BE2C (cell line): ENCODE data around the gene AAMDC.

ENCODE experiments used
- DNase-seq: peaks from one replicate; pipeline ENCODE4 v3.0.0-alpha.2; 2020
- H3K27me3 ChIP-seq: fragments of 250-450 bp; sonication (Bioruptor Pico); 2 replicates; pipeline ENCODE4 v1.5.1; 2020; ENCODE audit warnings: mild to moderate bottlenecking
- H3K36me3 ChIP-seq: fragments of 250-450 bp; sonication (Bioruptor Pico); 2 replicates; pipeline ENCODE4 v1.5.1; 2020; ENCODE audit warnings: mild to moderate bottlenecking
- H3K4me1 ChIP-seq: fragments of 250-450 bp; sonication (Bioruptor Pico); 2 replicates; pipeline ENCODE4 v1.5.1; 2020
- H3K4me3 ChIP-seq: 2 replicates; pipeline ENCODE4 v1.5.1; 2011; ENCODE audit warnings: low read depth, low read length
- H3K9me3 ChIP-seq: fragments of 250-450 bp; sonication (Bioruptor Pico); 2 replicates; pipeline ENCODE4 v1.5.1; 2020
- TF ChIP-seq, protein P1 (sequence below): IDR thresholded peaks from 2 replicates; pipeline ENCODE4 v1.5.1; 2012; ENCODE audit warnings: mild to moderate bottlenecking, low read depth, low read length

Gene AAMDC

DNA sequence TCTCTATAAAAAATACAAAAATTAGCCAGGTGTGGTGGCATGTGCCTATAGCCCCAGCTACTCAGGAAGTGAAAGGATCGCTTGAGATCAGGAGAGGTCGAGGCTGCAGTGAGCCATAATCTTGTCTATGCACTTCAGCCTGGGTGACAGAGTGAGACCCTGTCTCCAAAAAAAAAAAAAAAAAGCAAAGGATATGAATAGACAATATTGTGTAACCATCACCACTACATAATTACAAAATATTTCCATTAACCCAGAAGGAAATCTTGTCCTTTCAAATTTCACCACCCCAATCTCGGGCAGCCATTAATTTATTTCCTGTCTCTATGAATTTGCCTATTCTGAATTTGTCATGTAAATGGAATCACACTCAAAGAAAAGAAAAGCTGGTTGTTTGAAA is 21.6 kb upstream of the AAMDC start:
- Histone ChIP-seq H3K4me1 (no peaks in the 10 kb centered on the region), H3K9me3 (no peaks in the 10 kb centered on the region), H3K36me3 (peaks cover 5% of the 10 kb centered on the region), H3K27me3 (no peaks in the 10 kb centered on the region), H3K4me3 (no peak overlapping the region)
- TF ChIP-seq, protein P1, sequence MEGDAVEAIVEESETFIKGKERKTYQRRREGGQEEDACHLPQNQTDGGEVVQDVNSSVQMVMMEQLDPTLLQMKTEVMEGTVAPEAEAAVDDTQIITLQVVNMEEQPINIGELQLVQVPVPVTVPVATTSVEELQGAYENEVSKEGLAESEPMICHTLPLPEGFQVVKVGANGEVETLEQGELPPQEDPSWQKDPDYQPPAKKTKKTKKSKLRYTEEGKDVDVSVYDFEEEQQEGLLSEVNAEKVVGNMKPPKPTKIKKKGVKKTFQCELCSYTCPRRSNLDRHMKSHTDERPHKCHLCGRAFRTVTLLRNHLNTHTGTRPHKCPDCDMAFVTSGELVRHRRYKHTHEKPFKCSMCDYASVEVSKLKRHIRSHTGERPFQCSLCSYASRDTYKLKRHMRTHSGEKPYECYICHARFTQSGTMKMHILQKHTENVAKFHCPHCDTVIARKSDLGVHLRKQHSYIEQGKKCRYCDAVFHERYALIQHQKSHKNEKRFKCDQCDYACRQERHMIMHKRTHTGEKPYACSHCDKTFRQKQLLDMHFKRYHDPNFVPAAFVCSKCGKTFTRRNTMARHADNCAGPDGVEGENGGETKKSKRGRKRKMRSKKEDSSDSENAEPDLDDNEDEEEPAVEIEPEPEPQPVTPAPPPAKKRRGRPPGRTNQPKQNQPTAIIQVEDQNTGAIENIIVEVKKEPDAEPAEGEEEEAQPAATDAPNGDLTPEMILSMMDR = no peak
- no peak for DNase-seq

DNA sequence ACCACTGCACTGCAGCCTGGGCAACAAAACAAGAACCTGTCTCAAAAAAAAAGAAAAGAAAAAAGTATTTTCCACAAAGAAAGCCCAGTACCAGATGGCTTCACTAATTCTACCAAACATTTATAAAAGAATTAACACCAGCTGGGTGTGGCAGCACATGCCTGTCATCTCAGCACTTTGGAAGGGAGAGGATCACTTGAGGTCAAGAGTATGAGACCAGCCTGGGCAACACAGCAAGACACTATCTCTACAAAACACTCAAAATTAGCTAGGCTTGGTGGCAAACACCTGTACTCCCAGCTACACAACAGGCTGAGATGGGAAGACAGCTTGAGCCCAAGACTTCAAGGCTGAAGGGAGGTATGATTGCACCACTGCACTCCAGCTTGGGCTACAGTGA is 20.5 kb upstream of the AAMDC start:
- TF ChIP-seq, protein P1 = no peak
- no peak overlapping the region for H3K4me3 ChIP-seq
- H3K27me3 ChIP-seq = no peaks in the 10 kb centered on the region
- H3K36me3 ChIP-seq = peaks cover 5% of the 10 kb centered on the region
- DNase-seq = no peak
- no peaks in the 10 kb centered on the region for H3K4me1 ChIP-seq
- no peaks in the 10 kb centered on the region for H3K9me3 ChIP-seq

DNA sequence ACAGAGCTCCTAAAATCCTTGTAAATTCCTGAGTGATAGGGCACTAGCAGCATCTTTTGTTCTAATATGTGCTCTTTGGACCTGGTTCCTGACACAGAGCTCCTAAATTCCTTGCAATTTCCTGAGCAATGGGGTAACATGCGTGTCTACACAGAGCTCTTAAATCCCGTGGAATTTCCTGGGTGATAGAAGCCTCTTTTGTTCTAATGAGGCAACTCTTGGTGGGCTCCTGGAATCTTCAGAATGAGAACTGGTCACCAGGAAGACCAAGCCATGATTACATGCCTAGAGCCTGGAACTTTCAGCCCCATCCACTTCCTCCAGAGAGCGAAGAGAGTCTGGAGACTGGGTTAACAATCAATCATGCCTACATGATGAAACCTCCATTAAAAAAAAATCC is 19.5 kb upstream of the AAMDC start:
- TF ChIP-seq, protein P1 = no peak
- Histone ChIP-seq H3K4me3 (no peak overlapping the region), H3K36me3 (peaks cover 5% of the 10 kb centered on the region), H3K4me1 (no peaks in the 10 kb centered on the region), H3K27me3 (no peaks in the 10 kb centered on the region), H3K9me3 (no peaks in the 10 kb centered on the region)
- DNase-seq = no peak

DNA sequence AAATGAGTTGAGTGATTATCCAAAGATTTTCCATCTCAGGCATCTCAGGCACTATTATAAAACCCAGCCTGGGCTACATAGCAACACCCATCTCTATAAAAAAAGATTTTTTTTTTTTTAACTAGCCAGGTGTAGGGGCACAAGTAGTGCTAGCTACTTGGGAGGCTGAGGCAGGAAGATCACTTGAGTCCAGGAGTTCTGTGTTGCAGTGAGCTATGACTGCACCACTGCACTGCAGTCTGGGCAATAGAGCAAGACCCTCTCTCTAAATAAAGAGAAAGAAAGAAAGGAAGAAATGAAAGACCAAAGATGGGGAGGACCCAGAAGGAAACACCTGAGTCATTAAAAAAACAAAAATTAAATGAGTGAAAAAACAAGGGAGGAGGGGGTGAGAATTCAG is 14.5 kb upstream of the AAMDC start:
- H3K36me3 ChIP-seq = peaks cover 14% of the 10 kb centered on the region
- no peaks in the 10 kb centered on the region for H3K9me3 ChIP-seq
- H3K27me3 ChIP-seq = no peaks in the 10 kb centered on the region
- no peaks in the 10 kb centered on the region for H3K4me1 ChIP-seq
- no peak overlapping the region for H3K4me3 ChIP-seq
- TF ChIP-seq, protein P1 = no peak
- no peak for DNase-seq

DNA sequence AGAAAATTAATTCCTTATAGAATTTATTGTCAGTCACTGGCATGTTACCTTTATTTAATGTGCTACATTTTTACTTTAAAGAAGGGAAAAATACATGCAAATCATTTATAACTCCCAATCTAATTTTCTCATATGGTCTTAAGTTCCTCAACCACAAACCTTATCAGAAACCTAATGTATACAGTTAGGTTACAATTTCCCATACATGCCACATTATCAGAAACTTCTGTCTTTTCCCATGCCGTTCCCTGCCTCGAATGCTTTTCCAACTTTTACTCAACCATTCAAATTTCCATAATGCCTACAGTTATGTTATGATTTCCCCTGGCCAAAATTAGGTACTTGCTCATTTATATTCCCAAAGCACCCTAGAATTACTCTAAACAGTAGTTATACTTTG is 14.0 kb upstream of the AAMDC start:
- H3K36me3 ChIP-seq = peaks cover 19% of the 10 kb centered on the region
- no peaks in the 10 kb centered on the region for H3K9me3 ChIP-seq
- TF ChIP-seq, protein P1 = no peak
- no peaks in the 10 kb centered on the region for H3K4me1 ChIP-seq
- no peak for DNase-seq
- H3K4me3 ChIP-seq = no peak overlapping the region
- H3K27me3 ChIP-seq = no peaks in the 10 kb centered on the region

DNA sequence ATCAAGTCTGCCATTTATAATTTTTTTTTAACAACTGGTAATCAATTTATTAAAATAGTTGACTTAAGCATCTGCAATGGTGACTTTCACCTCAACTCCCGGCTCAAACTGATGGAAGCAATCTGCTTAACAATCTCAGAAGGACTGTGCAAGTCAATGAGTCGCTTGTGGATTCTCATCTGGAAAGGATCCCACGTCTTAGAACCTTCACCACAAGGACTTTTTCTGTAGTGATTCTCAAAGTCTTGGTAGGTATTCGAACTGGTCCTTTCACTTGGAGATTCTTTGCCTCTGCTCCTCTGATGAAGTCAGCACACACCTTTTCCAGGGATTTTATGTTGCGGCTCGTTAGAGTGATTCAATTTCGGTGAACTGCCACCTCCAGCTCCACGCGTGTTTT is 7.7 kb upstream of the AAMDC start:
- H3K9me3 ChIP-seq = no peaks in the 10 kb centered on the region
- TF ChIP-seq, protein P1 = no peak
- no peaks in the 10 kb centered on the region for H3K27me3 ChIP-seq
- H3K36me3 ChIP-seq = peaks cover 30% of the 10 kb centered on the region
- no peak for DNase-seq
- H3K4me1 ChIP-seq = no peaks in the 10 kb centered on the region
- H3K4me3 ChIP-seq = no peak overlapping the region
